ENCODE results near the gene RNF145. TPM values are rescaled to one million over a fixed set of nuclear protein-coding genes. Genes with fewer than 3 reads are reported as not detected.
"Not testable (repeated sequence)": the region's sequence is repeated elsewhere in the genome, so short reads cannot be mapped to it uniquely, and the experiment has no call there.

RNF145 gene
- total RNA-seq, 2 donors from 2014 or later: 13.5 to 19.5 TPM

DNA sequence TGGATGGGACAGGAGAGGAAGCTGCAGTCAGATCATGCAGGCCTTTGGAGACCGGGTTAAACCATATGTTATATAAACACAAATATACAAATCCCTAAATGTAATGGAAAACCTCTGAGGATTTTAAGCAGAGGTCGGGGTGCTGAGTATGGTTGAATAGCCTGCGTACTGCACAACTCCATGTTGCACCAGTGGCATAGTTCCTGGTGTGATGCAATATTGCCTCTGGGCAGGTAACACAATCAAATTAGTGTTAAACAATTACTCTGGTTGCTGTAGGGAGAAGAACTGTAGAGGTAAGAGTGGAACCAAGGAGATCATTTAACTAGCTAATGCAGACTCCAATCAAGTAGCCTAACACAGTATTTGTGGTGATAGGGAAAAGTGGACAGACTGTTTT lies 21.3 kb upstream of the RNF145 start:
- no peaks in the 10 kb centered on the region for H3K27me3 ChIP-seq
- H3K36me3 ChIP-seq (replicated peaks in 1 of 2; ENCODE audit: insufficient read depth in 1 of 2, low read depth in 2 of 2): no peaks in the 10 kb centered on the region
- no peaks in the 10 kb centered on the region for H3K9me3 ChIP-seq
- intact Hi-C loops (cut with DNase I): no loop called here
- no peak overlapping the region for H3K27ac ChIP-seq
- no peak for TF ChIP-seq POLR2A (IDR thresholded peaks at IDR 0.05)
- TF ChIP-seq, protein P1, sequence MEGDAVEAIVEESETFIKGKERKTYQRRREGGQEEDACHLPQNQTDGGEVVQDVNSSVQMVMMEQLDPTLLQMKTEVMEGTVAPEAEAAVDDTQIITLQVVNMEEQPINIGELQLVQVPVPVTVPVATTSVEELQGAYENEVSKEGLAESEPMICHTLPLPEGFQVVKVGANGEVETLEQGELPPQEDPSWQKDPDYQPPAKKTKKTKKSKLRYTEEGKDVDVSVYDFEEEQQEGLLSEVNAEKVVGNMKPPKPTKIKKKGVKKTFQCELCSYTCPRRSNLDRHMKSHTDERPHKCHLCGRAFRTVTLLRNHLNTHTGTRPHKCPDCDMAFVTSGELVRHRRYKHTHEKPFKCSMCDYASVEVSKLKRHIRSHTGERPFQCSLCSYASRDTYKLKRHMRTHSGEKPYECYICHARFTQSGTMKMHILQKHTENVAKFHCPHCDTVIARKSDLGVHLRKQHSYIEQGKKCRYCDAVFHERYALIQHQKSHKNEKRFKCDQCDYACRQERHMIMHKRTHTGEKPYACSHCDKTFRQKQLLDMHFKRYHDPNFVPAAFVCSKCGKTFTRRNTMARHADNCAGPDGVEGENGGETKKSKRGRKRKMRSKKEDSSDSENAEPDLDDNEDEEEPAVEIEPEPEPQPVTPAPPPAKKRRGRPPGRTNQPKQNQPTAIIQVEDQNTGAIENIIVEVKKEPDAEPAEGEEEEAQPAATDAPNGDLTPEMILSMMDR (IDR thresholded peaks at IDR 0.05): no peak
- no peaks in the 10 kb centered on the region for H3K4me1 ChIP-seq
- ATAC-seq: no peak
- no peak overlapping the region for H3K4me3 ChIP-seq
- WGBS, 2 donors: 76 to 80% methylated on average over 3 of the region's 3 CpGs
- DNase-seq: no peak

DNA sequence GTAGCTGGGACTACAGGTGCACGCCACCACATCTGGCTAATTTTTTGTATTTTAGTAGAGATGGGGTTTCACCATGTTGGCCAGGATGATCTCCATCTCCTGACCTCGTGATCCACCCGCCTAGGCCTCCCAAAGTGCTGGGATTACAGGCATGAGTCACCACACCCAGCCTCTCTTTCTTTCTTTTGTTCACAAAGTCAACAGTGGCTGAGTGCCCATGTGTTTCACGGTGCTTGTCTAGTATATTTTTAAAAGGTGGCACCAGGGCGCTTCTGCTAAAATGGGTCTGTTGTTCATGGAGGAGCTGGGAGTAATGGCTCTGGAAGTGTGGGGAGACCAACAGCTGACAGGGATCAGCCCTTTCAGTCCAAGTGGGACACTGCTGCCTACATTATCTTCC lies 18.7 kb upstream of the RNF145 start:
- intact Hi-C loops (cut with DNase I); H3K4me1 ChIP-seq; H3K9me3 ChIP-seq; H3K27ac ChIP-seq; ATAC-seq; DNase-seq; H3K36me3 ChIP-seq (replicated peaks in 1 of 2; ENCODE audit: insufficient read depth in 1 of 2, low read depth in 2 of 2); H3K27me3 ChIP-seq; H3K4me3 ChIP-seq: not testable (repeated sequence)
- WGBS, 2 donors: 78 to 83% methylated on average over 5 of the region's 5 CpGs

DNA sequence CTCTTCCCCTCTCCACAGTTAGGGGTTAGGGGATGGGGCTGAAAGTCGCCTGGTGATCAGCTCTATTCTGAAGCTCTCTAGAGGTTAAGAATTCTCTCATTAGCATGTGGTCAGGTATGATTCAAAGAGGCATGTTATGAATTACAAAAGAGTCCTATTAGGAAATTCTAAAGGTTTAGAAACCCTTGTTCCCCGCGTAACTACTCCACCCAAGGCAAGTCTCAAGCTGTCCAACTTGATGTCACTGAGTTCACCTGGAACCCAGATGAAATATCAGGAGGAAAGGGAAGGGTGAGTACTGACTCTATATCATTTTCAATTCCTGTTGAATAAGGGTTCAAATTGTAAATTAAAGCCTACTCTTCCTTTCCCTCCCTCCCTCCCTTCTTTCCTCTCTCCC lies 18.1 kb upstream of the RNF145 start:
- Histone ChIP-seq H3K4me1 (no peaks in the 10 kb centered on the region), H3K27ac (no peak overlapping the region), H3K36me3 (replicated peaks in 1 of 2; ENCODE audit: insufficient read depth in 1 of 2, low read depth in 2 of 2) (no peaks in the 10 kb centered on the region), H3K9me3 (no peaks in the 10 kb centered on the region), H3K4me3 (no peak overlapping the region), H3K27me3 (no peaks in the 10 kb centered on the region)
- ATAC-seq (no peak), DNase-seq (no peak)
- no peak for TF ChIP-seq POLR2A (IDR thresholded peaks at IDR 0.05)
- TF ChIP-seq, protein P1 (IDR thresholded peaks at IDR 0.05): no peak
- intact Hi-C loops (cut with DNase I): no loop called here
- WGBS, 2 donors: 66 to 76% methylated on average over 3 of the region's 3 CpGs

DNA sequence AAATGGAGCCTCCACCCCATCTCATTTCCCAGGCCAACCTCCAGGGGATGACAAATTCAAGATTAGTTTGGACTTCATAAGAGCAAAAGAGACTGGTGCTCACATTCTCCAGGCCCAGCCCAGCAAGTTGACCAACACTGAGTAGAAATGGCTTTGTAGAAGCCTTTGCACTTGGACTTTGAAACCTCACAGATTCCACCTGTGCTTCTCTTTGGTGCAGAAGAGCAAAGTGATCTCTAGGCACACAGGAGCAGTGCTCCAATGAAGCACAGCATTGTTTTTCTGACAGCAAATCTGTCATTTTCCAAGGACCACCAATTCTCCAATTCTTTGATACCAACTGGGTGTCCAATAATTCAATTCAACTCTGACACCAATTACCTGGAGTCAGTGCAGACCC lies 17.1 kb upstream of the RNF145 start:
- H3K27ac ChIP-seq: no peak overlapping the region
- no peak for ATAC-seq
- no peak for DNase-seq
- no peaks in the 10 kb centered on the region for H3K27me3 ChIP-seq
- H3K36me3 ChIP-seq (replicated peaks in 1 of 2; ENCODE audit: insufficient read depth in 1 of 2, low read depth in 2 of 2): no peaks in the 10 kb centered on the region
- H3K4me3 ChIP-seq: no peak overlapping the region
- intact Hi-C loops (cut with DNase I): no loop called here
- TF ChIP-seq, protein P1 (IDR thresholded peaks at IDR 0.05): no peak
- TF ChIP-seq POLR2A (IDR thresholded peaks at IDR 0.05): no peak
- H3K4me1 ChIP-seq: no peaks in the 10 kb centered on the region
- H3K9me3 ChIP-seq: no peaks in the 10 kb centered on the region

DNA sequence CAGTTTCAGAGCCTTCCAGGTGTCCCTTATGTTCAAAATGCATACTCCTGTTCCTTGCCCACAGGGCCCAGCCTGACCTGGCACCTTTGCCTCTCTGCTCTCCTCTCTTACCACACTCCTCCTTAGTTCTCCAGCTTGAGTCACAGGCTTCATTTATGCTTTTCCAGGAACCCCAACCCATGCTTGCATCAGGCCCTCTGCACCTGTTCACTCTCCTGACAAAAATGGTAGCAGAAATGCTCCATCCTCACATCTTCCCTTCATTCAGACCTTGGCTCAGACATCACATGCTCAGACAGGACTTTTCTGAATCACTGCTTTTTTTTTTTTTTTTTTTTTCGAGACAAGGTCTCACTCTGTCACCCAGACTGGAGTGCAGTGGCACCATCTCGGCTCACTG lies 15.1 kb upstream of the RNF145 start:
- TF ChIP-seq POLR2A (IDR thresholded peaks at IDR 0.05): no peak
- TF ChIP-seq, protein P1 (IDR thresholded peaks at IDR 0.05): no peak
- DNase-seq (no peak), ATAC-seq (no peak)
- 61 to 66% methylated on average over 2 of the region's 2 CpGs for WGBS, 2 donors
- no peak overlapping the region for H3K4me3 ChIP-seq
- H3K9me3 ChIP-seq: no peaks in the 10 kb centered on the region
- intact Hi-C loops (cut with DNase I): no loop called here
- no peaks in the 10 kb centered on the region for H3K27me3 ChIP-seq
- no peaks in the 10 kb centered on the region for H3K36me3 ChIP-seq (replicated peaks in 1 of 2; ENCODE audit: insufficient read depth in 1 of 2, low read depth in 2 of 2)
- H3K4me1 ChIP-seq: no peaks in the 10 kb centered on the region
- no peak overlapping the region for H3K27ac ChIP-seq

Data from body of pancreas (tissue), 4 donors.